Upper lobe of left lung (tissue), 6 donors: ENCODE data around the gene MAN2A1. TPM values are rescaled to one million over a fixed set of nuclear protein-coding genes. Genes with fewer than 3 reads are reported as not detected.

Experiments used
- ATAC-seq, 2 donors: fragments of 200-7000 bp; cut with Tn5 transposase; one replicate each; pipeline ENCODE4 v1.9.1; 2022; ENCODE audit warnings: mild to moderate bottlenecking in 2 of 2, moderate library complexity in 2 of 2; ENCODE audit not compliant: low FRiP score in 2 of 2
- DNase-seq, 2 donors: peaks; one replicate each; pipeline ENCODE4 v3.0.0-alpha.2; 2019 to 2020
- H3K27ac ChIP-seq, 4 donors: fragments of 200-600 bp; sonication (generic); one replicate each; pipeline ENCODE4 v1.5.1; 2016 to 2019
- H3K27me3 ChIP-seq, 4 donors: fragments of 200-600 bp; sonication (generic); one replicate each; pipeline ENCODE4 v1.5.1; 2017 to 2019
- H3K36me3 ChIP-seq, 4 donors: fragments of 200-600 bp; sonication (generic); one replicate each; pipeline ENCODE4 v1.5.1; 2016 to 2019
- H3K4me1 ChIP-seq, 4 donors: fragments of 200-600 bp; sonication (generic); one replicate each; pipeline ENCODE4 v1.5.1; 2018 to 2019
- H3K4me3 ChIP-seq, 4 donors: fragments of 200-600 bp; sonication (generic); one replicate each; pipeline ENCODE4 v1.5.1; 2017 to 2019; ENCODE audit warnings: mild to moderate bottlenecking in 2 of 4, moderate library complexity in 1 of 4
- H3K9me3 ChIP-seq, 4 donors: fragments of 200-600 bp; sonication (generic); one replicate each; pipeline ENCODE4 v1.5.1; 2018 to 2019
- CTCF ChIP-seq, 6 experiments: fragments of 450-650 bp in 4 of 6; fragments of 200-600 bp in 2 of 6; sonication (generic) in 2 of 6; IDR thresholded peaks; one replicate each; pipeline ENCODE4 v1.5.1; 2016 to 2019; ENCODE audit warnings: antibody characterized with exemption in 6 of 6
- EP300 ChIP-seq, 4 donors: sonication (generic); formaldehyde crosslinking; IDR thresholded peaks; one replicate each; pipeline ENCODE4 v1.5.1; 2017; ENCODE audit warnings: antibody characterized with exemption in 4 of 4, control low read depth in 2 of 4
- POLR2A ChIP-seq, 4 donors: fragments of 450-650 bp; IDR thresholded peaks; one replicate each; pipeline ENCODE4 v1.5.1; 2016 to 2017; ENCODE audit warnings: antibody characterized with exemption in 4 of 4, mild to moderate bottlenecking in 2 of 4
- POLR2AphosphoS5 ChIP-seq, 2 donors: sonication (generic); formaldehyde crosslinking; IDR thresholded peaks; one replicate each; pipeline ENCODE4 v1.5.1; 2017; ENCODE audit warnings: antibody characterized with exemption in 2 of 2
- WGBS, 2 donors: methylation state at CpG; one replicate each; pipeline ENCODE4 v1.1.5; 2017 to 2018; 5-methylcytosine and 5-hydroxymethylcytosine counted together
- total RNA-seq, 6 donors: library from RNA; depleted of rRNA in 4 of 6; stranded (reverse); fragments of >200 nt in 4 of 6; gene quantifications; one replicate each; pipeline versions ENCODE4 v1.1.0 to v1.2.1, GENCODE V29; 2016 to 2021
- donor health status: DM: no; HTN: no; CAD: no; lungs with moderate emphysema.
- donor health status: DM: no; HTN: yes; CAD: no; lungs with severe emphysema.

The MAN2A1 gene
- total RNA-seq, 6 donors from 2014 or later: 23.0 to 48.2 (median 40.0) TPM

DNA sequence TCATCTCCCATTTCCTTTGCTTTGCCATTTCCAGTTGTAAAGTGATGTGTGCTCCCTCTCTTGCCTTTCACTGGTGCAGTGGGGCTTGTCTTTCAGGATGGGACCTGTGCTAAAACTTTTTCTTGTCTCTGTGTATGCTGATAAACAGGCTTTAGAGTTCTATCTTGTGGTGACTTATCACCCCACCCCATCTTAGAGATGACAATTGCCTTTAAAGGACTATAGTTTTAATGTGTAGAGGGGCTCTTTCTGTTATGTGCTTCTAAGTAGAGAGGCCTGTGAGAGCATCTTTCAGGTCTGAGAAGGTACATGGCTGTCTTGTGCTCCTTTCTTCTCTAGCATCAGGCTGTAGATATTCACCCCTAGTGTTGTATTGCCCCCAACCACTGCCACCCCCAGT is 21.9 kb downstream of the MAN2A1 start:
- no peak overlapping the region for H3K27ac ChIP-seq
- DNase-seq (no peak), ATAC-seq (no peak)
- no peaks in the 10 kb centered on the region for H3K27me3 ChIP-seq
- TF ChIP-seq POLR2AphosphoS5 (IDR thresholded peaks at IDR 0.05) (no peak), CTCF (IDR thresholded peaks at IDR 0.05) (no peak), EP300 (IDR thresholded peaks at IDR 0.05) (no peak), POLR2A (IDR thresholded peaks at IDR 0.05) (no peak)
- no peaks in the 10 kb centered on the region for H3K4me1 ChIP-seq
- no peaks in the 10 kb centered on the region for H3K9me3 ChIP-seq
- H3K4me3 ChIP-seq: no peak overlapping the region
- H3K36me3 ChIP-seq: peaks cover 0 to 5% (median 0%) of the 10 kb centered on the region in 4 donors

GRCh38 chr5:109713453-109713852 is 23.7 kb downstream of the MAN2A1 start:
- WGBS, 2 donors: 70 to 81% methylated on average over 3 of the region's 3 CpGs
- no peaks in the 10 kb centered on the region for H3K4me1 ChIP-seq
- no peak for TF ChIP-seq EP300 (IDR thresholded peaks at IDR 0.05)
- no peak for TF ChIP-seq CTCF (IDR thresholded peaks at IDR 0.05)
- no peak for DNase-seq
- ATAC-seq: peak in 1 of 2 donors; percentile 53
- peaks cover 0 to 22% (median 0%) of the 10 kb centered on the region in 4 donors for H3K36me3 ChIP-seq
- H3K4me3 ChIP-seq: no peak overlapping the region
- H3K27me3 ChIP-seq: no peaks in the 10 kb centered on the region
- H3K27ac ChIP-seq: no peak overlapping the region
- H3K9me3 ChIP-seq: no peaks in the 10 kb centered on the region

GRCh38 chr5:109714592-109714991 is 24.9 kb downstream of the MAN2A1 start:
- Histone ChIP-seq H3K9me3 (no peaks in the 10 kb centered on the region), H3K27ac (no peak overlapping the region), H3K36me3 (peaks cover 0 to 25% (median 0%) of the 10 kb centered on the region in 4 donors), H3K4me1 (no peaks in the 10 kb centered on the region), H3K4me3 (no peak overlapping the region), H3K27me3 (no peaks in the 10 kb centered on the region)
- no peak for ATAC-seq
- DNase-seq: no peak
- WGBS, 2 donors: 30 to 43% methylated on average over 3 of the region's 3 CpGs
- TF ChIP-seq EP300 (IDR thresholded peaks at IDR 0.05): no peak
- no peak for TF ChIP-seq CTCF (IDR thresholded peaks at IDR 0.05)
- TF ChIP-seq POLR2A (IDR thresholded peaks at IDR 0.05): no peak
- no peak for TF ChIP-seq POLR2AphosphoS5 (IDR thresholded peaks at IDR 0.05)

GRCh38 chr5:109718216-109718615 is 28.5 kb downstream of the MAN2A1 start:
- no peak overlapping the region for H3K27ac ChIP-seq
- H3K27me3 ChIP-seq: no peaks in the 10 kb centered on the region
- H3K9me3 ChIP-seq: no peaks in the 10 kb centered on the region
- H3K4me3 ChIP-seq: no peak overlapping the region
- H3K36me3 ChIP-seq: peaks cover 0 to 25% (median 0%) of the 10 kb centered on the region in 4 donors
- TF ChIP-seq POLR2A (IDR thresholded peaks at IDR 0.05) (no peak), EP300 (IDR thresholded peaks at IDR 0.05) (no peak), POLR2AphosphoS5 (IDR thresholded peaks at IDR 0.05) (no peak), CTCF (IDR thresholded peaks at IDR 0.05) (no peak)
- H3K4me1 ChIP-seq: no peaks in the 10 kb centered on the region
- DNase-seq (no peak), ATAC-seq (no peak)
- WGBS, 2 donors: 82 to 87% methylated on average over 3 of the region's 3 CpGs

DNA sequence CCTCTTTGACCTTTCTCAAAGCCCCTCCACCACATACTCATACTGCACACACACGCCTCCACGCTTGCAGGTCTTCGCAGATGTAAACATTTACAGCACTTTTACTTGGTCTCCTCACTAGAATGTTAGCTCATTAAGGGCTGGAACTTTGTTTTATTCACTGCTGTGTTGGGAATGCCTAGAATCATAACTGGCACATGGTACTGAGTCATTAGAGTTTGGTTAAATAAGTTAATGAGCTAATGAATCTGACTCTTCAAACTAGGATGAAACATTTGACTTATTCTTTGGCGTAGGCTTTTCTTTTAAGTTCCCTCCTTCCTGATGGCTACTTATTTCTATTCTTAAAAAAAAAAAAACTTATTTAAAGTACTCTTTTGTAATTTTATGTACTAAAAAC is 28.9 kb downstream of the MAN2A1 start:
- DNase-seq: no peak
- 97 to 98% methylated on average over 4 of the region's 4 CpGs for WGBS, 2 donors
- Histone ChIP-seq H3K9me3 (no peaks in the 10 kb centered on the region), H3K27ac (no peak overlapping the region), H3K4me1 (no peaks in the 10 kb centered on the region), H3K4me3 (no peak overlapping the region), H3K36me3 (peaks cover 0 to 25% (median 0%) of the 10 kb centered on the region in 4 donors), H3K27me3 (no peaks in the 10 kb centered on the region)
- TF ChIP-seq EP300 (IDR thresholded peaks at IDR 0.05) (no peak), POLR2AphosphoS5 (IDR thresholded peaks at IDR 0.05) (no peak), CTCF (IDR thresholded peaks at IDR 0.05) (no peak), POLR2A (IDR thresholded peaks at IDR 0.05) (no peak)
- ATAC-seq: no peak
